Activated naive CD4-positive, alpha-beta T cell treated with anti-CD3 and anti-CD28 coated beads, Interleukin-2, amount 50 U/mL, for 16 hours (primary cell): ENCODE measurements around the gene VILL.
"Not testable (repeated sequence)": the region's sequence is repeated elsewhere in the genome, so short reads cannot be mapped to it uniquely, and the experiment has no call there.

Experiments
- DNase-seq: peaks from one replicate; pipeline ENCODE4 v3.0.0-alpha.2; 2020

The VILL gene

DNA sequence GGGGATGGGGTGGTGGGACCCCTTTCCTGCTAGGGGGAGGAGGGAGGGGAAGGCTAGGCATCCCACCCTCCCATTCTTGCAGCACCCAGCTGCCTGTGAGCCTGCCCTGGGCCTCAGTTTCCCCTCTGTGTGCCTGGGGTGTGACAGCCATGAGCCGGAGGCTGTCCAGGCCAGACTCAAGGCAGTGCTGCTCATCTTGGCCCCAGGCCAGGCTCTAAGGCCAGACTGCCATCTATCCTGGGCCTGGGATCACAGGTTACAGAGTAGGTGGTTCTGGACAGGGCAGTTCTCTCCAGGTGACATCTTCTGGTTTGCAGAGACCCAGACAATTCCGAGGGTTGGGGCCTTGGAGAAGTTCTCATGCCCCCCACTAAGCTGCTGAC lies 3.3 kb upstream of the VILL start:
- DNase-seq = no peak

DNA sequence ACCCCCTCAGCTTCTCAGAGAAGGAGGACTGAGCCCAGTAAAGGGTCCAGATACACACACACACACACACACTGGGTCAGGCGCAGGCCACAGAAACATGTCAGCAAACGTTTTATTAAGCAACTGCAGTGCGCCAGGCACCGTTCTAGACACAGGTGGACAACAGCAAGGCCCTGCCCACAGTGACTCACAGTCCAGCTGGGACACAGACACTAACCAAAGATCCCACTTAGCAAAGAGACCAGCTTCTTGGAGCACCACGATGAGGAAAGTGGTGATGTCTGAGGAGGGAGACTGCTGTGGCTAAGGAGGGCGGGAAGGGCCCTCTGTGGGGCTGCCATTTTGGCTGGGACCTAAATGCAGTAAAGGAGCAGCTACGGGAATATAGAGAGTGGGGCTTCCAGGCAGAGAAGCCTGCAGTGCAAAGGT lies 2.8 kb upstream of the VILL start:
- no peak for DNase-seq

DNA sequence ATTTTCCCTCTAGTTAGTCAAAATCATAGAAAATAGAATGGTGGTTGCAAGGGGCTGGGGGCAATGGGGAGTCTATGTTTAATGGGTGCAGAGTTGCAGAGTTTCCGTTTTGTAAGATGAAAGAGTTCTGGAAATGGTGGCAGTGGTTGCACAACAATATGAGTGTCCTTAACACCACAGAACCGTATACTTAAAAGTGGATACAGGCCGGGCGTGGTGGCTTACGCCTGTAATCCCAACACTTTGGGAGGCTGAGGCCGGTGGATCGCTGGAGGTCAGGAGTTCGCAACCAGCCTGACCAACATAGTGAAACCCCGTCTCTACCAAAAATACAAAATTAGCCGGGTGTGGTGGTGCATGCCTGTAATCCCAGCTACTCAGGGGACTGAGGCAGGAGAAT lies 2.2 kb upstream of the VILL start:
- not testable (repeated sequence) for DNase-seq

DNA sequence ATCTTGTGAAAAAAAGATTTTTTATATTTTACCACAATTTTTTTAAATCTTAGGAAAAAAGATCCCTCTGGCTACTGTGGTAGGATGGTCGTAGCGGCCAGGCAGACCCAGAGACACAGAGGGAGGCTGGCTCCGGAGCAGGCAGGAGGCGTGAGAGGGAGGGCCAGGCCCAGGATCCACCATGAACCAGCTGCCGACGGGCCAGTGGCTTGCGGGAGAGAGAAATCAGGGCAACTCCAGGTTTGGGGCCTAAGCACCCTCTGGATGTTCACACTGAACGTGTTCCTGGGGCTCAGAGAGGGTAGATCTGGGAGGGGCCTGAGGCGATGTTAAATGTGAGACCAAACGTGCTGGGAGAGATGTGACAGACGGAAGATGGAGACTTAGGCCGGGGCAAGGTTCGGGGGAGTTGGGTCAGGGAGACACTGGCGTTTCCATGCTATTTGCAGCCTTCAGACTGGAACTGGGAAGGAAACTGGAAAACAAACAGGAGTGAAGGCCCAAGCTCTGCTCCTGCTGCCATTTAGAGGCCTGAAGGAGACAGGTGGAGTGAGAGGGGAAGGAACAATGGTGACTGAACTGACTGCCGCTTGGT lies 1.6 kb upstream of the VILL start:
- DNase-seq = no peak

DNA sequence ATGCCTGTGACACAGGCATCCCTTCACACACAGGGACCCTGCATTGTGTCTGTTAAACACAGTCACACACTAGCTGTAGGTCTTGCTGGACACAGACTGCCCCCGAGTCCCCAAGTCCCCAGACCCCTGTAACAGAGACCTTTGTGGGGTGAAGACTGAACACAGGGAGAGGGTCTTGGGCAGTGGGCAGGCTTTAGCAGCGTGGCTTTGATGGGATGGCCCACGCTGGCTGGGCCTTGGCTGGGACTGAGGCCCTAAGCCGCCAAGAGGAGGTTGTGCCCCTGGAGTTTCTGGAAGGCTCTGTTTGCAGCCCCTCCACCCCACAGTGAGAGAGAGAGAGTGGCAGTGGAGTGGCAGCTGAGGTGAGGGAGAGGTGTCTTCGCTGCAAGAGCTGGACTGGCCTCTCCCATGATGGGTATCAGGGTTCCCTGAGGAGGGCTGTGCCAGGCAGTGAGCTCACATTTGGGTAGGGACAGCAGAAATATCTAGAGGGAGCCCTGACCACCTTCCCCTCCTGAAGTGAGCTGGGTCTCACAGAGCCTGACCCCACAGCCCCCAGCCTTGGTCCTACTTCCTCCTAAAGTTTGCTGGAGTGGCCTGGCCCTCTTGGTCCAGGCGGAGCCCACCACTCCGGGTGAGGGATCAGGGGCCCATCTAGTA lies 635 bp upstream of the VILL start:
- DNase-seq = no peak

DNA sequence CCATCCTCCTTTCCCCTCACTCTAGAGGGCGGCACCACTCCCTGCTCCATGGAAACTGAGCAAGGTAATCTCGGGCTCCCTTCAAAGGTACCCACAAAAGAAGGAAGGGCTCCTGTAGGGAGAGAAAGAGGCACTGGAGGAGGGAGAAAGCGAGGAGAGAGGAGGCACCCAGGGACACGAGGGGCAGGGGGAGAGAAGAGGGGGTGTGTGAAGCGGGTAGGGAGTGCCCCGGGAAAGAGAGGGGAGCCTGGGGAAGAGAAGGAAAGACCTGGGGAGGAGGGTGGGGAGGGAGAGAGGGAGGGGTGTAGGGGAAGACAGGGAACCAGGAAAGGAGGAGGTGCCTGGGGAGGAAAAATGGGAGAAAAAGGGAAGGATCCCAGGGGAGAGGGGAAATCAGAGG lies 523 bp downstream of the VILL start:
- DNase-seq = no peak

DNA sequence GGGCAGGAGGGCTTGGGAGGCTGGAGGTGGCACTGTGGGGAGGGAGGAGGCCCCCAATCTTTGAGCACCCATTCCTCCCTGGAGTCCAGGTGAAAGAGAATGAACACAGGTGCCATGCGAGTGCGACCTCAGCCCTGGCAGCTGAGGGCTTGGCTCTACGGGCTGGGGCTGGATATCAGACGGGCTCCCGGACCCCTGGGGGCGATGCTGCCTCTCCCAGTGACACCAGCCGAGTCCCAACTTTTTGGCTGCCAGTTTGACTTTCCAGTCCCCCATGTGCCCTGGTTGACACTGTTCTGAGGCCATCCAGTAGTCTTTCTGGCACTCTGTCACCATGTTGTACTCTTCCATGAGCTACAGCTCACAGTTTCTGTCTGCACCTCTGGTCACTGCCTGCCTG lies 1.2 kb downstream of the VILL start:
- peak; percentile 7 for DNase-seq

DNA sequence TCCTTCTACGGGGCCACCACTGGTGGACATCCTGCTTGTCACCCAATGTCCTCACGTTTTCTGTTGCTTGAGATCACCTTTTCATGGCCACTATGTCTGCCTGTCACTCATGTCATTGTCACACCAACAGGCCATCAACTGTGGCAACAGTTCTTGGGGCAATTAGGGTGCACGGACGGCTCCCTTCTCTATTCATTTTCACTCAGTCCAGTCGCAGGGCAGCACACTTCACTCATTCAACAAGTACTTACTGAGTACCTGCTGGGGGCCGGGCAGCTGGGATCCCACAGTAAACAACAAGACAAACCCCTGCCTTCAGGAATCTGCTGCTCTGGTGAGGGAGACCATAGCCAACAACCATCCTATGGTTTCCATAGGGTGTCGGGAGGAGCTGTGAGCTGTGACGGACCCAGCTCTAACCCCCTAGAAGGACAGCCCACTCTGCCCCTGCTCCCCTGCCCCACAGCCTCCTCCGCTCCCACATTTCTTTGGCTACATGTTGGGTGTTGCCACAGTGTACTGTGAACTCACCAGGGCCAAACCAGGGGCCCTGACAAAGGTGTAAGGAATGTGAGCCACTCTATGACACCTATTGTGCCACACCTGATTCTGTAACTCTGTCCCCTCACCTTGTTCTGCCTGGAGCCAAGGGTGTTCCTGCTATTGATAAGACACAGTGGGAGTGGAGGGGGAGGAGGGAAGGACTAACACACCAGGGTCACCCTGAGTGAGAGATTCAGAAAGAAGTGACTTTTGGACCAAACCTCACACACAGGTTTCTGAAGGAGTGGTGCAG lies 1.9 kb downstream of the VILL start:
- peak; percentile 4 for DNase-seq

DNA sequence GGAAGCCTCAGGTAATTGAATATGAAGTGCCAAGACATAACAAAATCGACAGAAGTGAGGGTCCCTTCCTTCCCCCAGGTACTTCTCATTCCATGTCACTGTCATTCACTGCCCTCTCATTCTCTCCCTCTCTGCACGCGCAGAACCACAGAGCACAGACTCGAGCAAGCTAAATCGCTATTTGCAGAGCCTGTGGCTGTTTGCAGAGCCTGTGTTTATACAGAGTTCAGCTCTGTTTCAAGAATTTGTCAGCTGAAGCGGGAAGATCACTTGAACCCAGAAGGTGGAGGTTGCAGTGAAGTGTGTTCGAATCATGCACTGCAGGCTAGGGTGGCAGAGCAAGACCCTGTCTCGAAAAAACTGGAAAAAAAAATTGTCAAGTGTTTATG lies 2.5 kb downstream of the VILL start:
- DNase-seq = peak; percentile 1

DNA sequence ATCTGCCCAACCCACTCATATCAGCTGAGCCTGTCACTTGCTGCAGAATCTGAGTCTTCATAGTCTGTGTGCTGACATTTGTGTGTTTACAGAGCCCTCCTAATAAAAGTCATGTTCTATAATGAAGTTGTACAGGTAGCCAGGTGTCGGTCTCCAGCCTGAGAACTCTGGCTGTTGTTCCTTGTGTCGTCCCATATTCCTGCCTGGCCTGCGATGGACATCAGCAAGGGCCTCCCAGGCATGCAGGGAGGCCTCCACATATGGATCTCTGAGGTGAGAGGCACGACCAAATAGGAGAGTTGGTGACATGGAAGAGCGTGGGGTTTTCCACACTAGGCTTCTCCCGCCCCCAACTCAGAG lies 2.9 kb downstream of the VILL start:
- no peak for DNase-seq

DNA sequence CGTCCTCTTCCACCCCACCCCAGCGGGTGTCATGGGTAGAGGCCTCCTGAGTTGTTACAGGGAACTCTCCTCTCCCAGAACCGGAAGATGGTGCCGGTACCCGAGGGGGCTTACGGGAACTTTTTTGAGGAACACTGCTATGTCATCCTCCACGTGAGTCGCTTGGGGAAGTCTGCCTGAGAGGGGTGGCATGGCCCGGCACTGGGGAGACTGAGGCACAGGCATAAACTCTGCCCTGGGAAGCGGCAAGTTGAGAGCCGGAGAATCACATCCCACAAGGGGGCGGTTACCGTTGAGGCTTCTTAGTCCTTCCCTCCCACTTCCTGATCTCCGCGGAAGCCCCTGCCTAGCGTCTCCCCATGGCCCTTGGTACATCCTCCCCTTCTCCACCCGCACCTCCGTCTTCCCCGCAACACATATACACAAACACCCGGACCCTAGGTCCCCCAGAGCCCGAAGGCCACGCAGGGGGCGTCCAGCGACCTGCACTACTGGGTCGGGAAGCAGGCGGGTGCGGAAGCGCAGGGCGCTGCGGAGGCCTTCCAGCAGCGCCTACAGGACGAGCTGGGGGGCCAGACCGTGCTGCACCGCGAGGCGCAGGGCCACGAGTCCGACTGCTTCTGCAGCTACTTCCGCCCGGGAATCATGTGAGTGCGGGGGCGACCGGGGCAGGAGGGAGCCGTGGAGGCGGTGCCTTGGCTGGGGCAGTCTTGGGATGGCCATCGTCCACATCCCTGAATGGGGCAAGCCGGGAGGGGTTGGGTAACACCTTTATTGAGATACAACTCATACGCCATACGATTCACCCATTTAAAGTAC lies 3.4 kb downstream of the VILL start:
- DNase-seq = peak; percentile 76

DNA sequence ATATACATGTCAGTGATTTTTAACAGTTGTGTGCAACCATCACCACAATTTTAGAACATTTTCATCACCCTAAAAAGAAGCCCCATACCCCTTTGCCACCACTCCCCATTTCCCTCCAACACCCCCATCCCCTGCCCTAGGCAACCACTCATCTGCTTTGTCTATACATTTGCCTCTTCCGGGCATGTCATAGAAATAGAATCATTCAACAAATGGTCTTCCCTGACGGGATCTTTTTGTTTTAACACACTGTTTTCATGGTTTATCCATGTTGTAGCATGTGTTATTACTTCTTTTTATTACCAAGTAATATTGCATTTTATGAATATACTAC lies 4.0 kb downstream of the VILL start:
- DNase-seq = no peak

DNA sequence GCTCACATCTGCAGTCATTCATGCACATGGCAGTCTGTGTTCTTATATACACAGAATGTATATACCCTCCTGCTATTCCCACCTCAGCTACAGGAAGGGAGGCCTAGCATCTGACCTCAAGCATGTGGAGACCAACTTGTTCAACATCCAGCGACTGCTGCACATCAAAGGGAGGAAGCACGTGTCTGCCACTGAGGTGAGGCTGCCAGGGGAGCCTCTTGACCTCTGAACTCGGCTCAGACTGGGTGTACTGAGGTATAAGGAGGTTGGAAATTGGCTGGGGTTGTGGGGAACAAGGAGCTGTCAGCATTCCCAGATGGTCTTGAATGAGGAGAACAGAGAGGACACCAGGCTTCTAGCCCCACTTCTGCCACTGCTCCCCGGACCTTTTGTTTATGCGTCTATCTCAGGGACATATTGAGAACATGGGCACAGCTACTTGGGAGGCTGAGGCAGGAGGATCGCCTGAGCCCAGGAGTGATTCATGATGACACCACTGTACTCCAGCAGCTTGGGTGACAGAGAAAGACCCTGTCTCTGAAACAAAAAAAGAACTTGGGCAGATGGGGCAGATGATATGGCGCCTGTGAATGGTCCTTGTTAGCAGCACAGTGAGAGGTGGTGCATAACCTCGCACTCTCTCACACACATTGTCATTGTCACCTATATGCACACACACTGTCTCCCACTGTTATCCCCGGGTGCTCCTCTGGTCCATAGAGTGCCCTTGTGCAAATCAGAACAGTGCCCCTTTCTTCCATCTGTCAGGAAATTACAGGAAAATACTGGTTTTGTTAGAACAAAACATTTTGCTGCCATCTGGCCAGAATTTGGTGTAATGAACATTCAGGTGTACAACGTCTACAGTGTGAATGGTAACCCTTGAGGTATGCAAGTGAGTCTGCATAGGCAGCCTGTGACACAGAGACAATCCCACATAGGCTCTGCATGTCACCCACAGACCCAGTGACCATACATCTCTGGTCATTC lies 5.4 kb downstream of the VILL start:
- DNase-seq = peak; percentile 6

DNA sequence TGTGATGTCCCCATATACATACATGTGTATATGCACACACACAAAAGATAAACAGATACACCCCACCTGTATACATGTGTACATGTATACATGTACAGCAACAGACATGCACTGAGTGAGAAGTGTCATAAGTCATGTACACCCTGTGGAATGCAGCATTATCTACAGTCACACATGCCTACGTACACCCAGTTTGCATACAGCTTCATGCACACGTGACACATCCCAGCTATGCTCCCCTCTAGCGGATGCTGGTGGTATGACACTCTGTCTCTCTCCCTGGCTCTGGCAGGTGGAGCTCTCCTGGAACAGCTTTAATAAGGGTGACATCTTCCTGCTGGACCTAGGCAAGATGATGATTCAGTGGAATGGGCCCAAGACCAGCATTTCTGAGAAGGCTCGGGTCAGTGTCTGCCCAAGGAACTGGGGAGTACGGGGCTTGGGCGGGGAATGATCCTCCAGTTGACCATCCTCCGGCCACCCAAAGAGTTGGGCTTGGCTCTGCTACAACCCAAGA lies 6.3 kb downstream of the VILL start:
- DNase-seq = peak; percentile 76

DNA sequence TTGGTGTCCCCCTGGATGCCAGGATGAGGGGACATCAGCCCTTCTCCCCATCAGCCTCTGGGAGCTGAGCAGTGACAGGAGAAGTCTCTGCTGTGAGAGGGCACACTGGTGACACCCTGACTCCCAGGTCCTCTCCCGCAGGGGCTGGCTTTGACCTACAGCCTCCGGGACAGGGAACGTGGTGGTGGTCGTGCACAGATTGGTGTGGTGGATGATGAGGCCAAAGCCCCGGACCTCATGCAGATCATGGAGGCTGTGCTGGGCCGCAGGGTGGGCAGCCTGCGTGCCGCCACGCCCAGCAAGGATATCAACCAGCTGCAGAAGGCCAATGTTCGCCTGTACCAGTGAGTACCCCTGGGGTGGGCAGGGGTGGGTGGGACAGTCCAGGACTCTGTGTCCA lies 6.8 kb downstream of the VILL start:
- DNase-seq = peak; percentile 8

DNA sequence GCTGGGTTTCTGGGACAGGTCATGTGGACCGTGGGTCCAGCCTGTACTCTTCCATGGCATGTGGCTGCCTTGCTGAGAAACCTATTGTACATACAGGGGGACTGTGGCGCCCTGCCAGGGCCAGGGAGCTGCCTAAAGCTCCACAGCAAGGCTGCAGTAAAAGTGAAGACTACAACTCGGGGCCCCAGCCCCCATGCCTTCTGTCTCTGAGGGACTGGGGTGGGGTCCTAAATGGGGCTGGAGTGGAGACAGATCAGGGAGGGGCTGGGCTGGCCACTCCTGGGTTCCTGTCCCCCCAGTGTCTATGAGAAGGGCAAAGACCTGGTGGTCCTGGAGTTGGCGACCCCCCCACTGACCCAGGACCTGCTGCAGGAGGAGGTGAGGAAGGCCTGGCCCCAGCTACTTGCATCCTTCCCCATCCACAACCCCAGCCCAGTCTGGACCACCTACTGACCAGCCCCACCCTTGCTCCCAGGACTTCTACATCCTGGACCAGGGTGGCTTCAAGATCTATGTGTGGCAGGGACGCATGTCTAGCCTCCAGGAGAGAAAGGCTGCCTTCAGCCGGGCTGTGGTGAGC lies 7.3 kb downstream of the VILL start:
- peak; percentile 11 for DNase-seq

DNA sequence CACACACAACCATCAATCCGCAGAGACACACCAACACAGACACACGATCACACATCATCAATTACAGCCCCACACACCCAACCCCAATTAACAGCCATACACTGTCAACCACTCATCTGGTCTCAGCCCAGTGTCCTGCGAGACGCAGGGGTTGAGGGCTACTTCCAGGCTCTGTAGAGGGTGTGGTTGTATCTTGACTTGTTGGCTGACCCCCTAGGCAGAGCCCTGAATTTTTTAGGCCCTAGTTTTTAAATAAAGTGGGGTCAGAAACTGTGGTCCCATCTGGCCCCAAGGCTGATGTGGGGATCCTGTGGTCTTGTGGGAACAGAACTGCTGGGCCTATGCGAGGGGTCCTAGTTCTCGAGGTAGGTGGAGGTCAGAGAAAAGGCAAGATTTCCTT lies 9.2 kb downstream of the VILL start:
- peak; percentile 3 for DNase-seq

DNA sequence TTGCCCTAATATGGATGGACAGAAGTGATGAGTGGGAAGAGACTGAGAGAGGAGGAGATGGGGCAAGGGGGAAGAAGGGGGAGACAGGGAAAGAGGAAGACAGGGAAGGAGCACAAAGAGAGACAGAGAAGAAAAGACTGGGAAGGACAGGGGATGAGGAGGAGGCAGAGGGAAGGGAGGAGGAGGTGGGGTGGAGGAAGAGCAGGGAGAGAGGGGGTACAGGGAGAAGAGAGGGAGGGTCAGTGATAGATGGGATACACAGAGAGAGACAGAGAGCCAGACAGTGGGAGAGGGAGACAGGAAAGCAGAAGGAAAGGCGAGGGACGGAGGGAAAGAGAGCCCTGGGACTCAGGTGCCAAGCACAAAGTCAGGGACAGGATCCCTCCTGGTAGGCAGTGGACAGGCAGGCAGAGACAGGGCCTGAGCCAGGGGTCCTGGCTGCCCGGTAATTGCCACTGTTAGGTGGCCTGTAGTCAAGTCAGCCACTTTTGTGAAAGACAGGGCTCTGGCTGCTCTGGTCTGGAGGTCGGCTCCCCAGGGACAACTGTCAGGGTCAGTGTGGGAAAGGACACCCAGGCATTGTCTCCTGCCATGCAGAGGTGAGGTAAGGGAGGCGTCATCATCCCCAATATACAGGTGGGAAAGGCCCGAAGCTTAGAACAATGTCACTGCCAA lies 9.8 kb downstream of the VILL start:
- DNase-seq = peak; percentile 3

DNA sequence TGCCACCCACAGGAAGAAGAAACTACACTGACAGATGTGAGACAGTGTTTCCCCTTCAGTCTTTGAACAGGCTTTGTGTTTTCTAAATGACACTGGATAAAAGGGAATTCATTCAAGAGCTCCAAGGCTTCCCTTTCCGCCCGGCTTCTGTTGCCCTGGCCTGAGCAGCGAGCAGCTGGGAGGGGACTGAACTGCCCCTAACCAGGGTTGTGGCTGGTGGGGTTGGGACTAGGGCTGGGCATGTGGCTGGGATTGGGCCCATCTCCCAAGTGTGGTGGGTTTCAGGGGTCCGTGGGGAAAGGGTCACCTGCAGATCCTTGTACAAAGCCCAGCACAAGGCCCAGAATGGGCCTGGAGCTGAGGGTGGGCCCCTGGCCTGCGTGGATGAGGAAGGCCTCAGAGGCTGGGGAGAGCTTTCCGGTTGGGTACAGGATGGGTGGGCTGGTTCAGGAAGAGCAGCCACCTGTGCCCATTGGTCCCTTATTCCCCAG lies 10.4 kb downstream of the VILL start:
- peak; percentile 9 for DNase-seq

DNA sequence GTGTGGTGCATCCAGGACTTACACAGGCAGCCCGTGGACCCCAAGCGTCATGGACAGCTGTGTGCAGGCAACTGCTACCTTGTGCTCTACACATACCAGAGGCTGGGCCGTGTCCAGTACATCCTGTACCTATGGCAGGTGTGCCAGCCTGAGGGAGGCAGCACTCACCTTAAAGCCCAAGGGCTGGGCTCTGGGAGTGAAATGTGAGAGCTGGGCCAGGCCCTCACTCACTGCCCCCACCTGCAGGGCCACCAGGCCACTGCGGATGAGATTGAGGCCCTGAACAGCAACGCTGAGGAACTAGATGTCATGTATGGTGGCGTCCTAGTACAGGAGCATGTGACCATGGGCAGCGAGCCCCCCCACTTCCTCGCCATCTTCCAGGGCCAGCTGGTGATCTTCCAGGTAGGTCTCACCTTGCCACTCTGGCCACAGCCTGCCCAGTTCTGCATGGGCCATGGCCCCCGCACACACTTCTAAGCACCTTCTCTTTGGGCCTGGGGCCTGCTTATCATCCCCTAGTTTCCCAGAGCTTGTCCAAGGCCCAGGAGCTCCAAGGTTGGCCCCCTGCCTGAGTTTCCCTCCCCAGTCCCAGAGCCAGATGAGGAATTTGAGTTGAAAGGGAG lies 11.0 kb downstream of the VILL start:
- DNase-seq = peak; percentile 12
